Activated naive CD4-positive, alpha-beta T cell treated with anti-CD3 and anti-CD28 coated beads, Interleukin-2, amount 10 ng/mL, durations not matched to agents 7 days and 5 days (primary cell): Measurements from ENCODE around the gene ZCCHC14.
A peak's percentile ranks its signal among the peaks of the same experiment; 100 is the strongest.

Experiments
- CTCF ChIA-PET: fragments of 350-600 bp; sonication (Branson Sonifier 250); formaldehyde crosslinking; loops from one replicate; lab custom pipeline; 2021; ENCODE audit warnings: antibody characterized with exemption; lab: Charles Lee
- DNase-seq: peaks from one replicate; pipeline ENCODE4 v3.0.0-alpha.2; 2020
- H3K27ac Mint-ChIP-seq: one replicate; pipeline ENCODE4 v1.8.0; 2021; ENCODE audit warnings: mild to moderate bottlenecking, moderate library complexity, mixed read lengths
- H3K27me3 Mint-ChIP-seq: one replicate; pipeline ENCODE4 v1.8.0; 2021; ENCODE audit warnings: mild to moderate bottlenecking, mixed read lengths
- H3K36me3 Mint-ChIP-seq: one replicate; pipeline ENCODE4 v1.8.0; 2021; ENCODE audit warnings: mixed read lengths
- H3K4me1 Mint-ChIP-seq: one replicate; pipeline ENCODE4 v1.8.0; 2021; ENCODE audit warnings: mixed read lengths
- H3K4me3 Mint-ChIP-seq: one replicate; pipeline ENCODE4 v1.8.0; 2021; ENCODE audit warnings: mild to moderate bottlenecking, moderate library complexity, mixed read lengths
- H3K9me3 Mint-ChIP-seq: one replicate; pipeline ENCODE4 v1.8.0; 2021; ENCODE audit warnings: mixed read lengths

Gene ZCCHC14

DNA sequence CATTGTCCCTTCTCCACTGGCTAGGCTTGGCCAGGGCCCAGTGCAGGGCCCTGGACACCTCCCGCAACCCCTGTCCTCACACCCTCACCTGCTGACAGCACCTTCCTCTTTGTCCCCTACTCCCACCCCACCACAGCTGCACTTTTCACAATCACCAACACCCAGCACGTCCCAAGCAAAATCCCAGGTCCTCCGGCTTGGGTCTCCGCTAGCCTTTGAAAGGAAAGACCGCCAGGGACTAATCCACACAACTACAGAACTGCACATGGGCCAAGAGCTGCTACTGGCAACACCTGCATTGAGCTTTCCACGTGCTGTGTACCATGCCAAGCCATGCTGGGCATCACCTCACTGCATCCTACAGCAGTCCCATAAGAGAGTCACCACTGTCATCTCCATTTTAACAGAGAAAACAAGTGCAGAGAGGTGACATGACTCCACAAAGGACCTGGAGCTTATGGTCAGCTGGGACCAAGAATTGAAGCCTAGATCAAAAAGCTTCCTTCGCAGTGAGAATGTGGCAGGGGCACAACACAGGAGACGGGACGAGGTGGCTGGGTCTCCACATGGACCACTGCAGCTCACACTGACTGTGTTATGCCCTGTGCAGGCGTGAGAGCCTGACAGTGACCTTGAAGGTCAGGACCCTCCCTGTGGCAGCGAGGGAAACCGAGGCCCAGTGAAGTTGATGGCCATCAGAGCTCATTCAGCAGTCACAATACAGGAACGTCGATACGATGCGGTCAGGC, 131.8 kb downstream of the ZCCHC14 start:
- H3K27ac Mint-ChIP-seq: peak overlapping the region; percentile 76

DNA sequence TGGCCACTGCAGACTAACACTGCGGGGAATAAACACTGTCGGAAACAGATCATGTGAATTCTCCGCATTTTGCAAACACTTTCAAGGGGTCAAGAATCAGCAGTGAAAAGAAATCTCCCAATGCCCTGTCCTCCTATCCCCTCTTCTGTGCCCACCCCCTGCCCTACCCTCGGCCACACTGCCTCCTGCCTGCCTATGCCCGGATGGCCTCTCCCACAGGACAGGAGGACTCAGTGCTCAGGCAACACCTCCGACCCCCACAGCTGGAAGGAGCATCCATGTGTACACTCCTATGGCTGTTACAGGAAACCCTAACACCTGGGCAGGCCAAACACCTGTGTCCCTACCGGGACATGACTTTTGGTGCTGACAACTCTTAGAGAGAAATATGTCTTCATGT, 133.7 kb downstream of the ZCCHC14 start:
- no peaks in the 10 kb centered on the region for H3K9me3 Mint-ChIP-seq
- H3K27me3 Mint-ChIP-seq: no peaks in the 10 kb centered on the region
- H3K27ac Mint-ChIP-seq: no peak overlapping the region
- peaks cover 18% of the 10 kb centered on the region for H3K36me3 Mint-ChIP-seq
- no peak for DNase-seq
- H3K4me3 Mint-ChIP-seq: no peak overlapping the region
- H3K4me1 Mint-ChIP-seq: peaks cover 5% of the 10 kb centered on the region
- CTCF ChIA-PET: interaction anchor here (0.8 kb wide), 1 partner anchor 277 kb away, joined by 4 read pairs; no protein-coding TSS in a partner anchor

More for the DNA sequence above, 131.8 kb downstream of the ZCCHC14 start:
- Mint-ChIP-seq H3K4me3 (no peak overlapping the region), H3K4me1 (peaks cover 18% of the 10 kb centered on the region), H3K9me3 (no peaks in the 10 kb centered on the region), H3K36me3 (peaks cover 19% of the 10 kb centered on the region), H3K27me3 (no peaks in the 10 kb centered on the region)
- DNase-seq: no peak
- CTCF ChIA-PET: no interaction called here

DNA sequence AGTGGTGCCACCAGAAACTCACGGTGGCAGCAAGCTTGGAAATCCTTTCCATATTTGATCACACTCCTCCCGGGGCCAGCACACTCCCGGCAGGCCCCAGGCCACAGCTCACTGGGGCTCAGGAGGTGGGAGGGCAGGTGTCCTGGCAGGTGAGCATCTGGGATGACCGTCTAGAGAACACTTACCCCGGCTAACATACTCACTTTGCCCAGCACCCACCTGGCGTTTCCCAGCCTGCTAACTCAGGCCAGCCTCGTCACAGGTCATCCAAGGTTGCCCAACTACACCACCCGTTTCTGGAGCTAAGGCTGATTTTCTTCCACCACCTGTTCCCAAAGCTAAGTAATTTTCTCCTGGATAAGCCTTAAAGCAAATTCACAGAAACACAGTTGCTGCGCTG, 134.1 kb downstream of the ZCCHC14 start:
- H3K36me3 Mint-ChIP-seq: peaks cover 18% of the 10 kb centered on the region
- no peak overlapping the region for H3K27ac Mint-ChIP-seq
- no peaks in the 10 kb centered on the region for H3K9me3 Mint-ChIP-seq
- H3K4me3 Mint-ChIP-seq: no peak overlapping the region
- H3K4me1 Mint-ChIP-seq: peaks cover 3% of the 10 kb centered on the region
- DNase-seq: no peak
- CTCF ChIA-PET: interaction anchor here (0.8 kb wide), 1 partner anchor 278 kb away, joined by 4 read pairs; no protein-coding TSS in a partner anchor
- no peaks in the 10 kb centered on the region for H3K27me3 Mint-ChIP-seq

DNA sequence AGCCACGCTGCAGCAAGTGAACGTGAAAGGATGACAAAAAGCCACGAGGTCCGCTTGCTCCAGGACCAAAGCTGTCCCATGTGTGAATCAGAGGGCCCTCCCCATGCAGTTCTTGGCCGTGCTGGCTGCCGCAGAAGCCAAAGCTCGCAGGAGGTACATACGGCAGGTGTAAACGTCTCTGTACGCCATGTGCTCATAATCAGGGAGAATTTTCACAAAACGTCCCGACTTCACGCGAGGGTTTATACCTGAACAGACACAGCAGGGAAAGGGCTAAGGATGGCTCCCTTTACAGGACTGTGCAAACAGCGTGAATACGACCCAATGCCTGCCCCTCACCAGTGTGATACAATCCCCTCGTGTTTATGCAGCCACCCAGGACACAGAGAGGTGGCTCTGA, 134.6 kb downstream of the ZCCHC14 start:
- Mint-ChIP-seq H3K4me1 (no peaks in the 10 kb centered on the region), H3K27me3 (no peaks in the 10 kb centered on the region), H3K27ac (no peak overlapping the region), H3K9me3 (no peaks in the 10 kb centered on the region), H3K4me3 (no peak overlapping the region), H3K36me3 (peaks cover 16% of the 10 kb centered on the region)
- DNase-seq: no peak
- CTCF ChIA-PET: interaction anchor here (0.8 kb wide), 1 partner anchor 278 kb away, joined by 4 read pairs; no protein-coding TSS in a partner anchor

DNA sequence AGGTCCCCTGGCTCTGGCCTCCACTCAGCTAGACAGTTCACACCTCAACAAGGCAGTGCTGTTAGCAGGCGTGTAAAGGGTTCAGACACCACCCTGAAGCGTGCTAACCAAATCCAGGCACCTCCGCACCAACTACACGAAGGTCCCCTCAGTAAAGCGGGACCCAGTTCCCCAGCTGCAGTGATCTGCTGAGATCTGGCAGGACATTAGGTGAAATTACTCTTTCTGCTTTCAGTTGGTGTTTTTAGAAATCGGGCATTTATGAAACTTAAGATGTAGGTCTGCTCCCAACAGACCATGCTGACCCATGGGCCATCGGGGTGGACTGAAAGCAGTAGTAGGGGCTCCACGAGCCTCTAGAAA, 136.4 kb downstream of the ZCCHC14 start:
- Mint-ChIP-seq H3K36me3 (peaks cover 16% of the 10 kb centered on the region), H3K27me3 (no peaks in the 10 kb centered on the region), H3K4me1 (no peaks in the 10 kb centered on the region), H3K27ac (no peak overlapping the region), H3K4me3 (no peak overlapping the region), H3K9me3 (no peaks in the 10 kb centered on the region)
- no peak for DNase-seq
- CTCF ChIA-PET: no interaction called here
